ENCODE measurements around the gene GDF10. TPM values are rescaled to one million over a fixed set of nuclear protein-coding genes. Genes with fewer than 3 reads are reported as not detected.

GDF10 gene
- total and polyA plus RNA-seq, 2 of the 8 experiments (the other 6 are each of a cell fraction or from before 2014, with no cell fraction given) = 0.19 to 0.32 TPM

DNA sequence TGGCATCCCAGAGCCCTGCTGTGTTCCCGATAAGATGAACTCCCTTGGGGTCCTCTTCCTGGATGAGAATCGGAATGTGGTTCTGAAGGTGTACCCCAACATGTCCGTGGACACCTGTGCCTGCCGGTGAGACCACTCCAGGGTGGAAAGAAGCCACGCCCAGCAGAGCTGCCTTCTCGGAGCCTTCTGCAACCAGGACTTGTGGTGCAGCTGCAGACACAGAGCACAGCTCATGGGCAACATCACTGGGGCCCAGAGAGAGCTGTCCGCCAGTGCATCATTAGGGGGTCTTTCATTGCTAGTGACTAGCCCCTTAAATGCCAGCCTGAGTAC is 12.6 kb downstream of the GDF10 start:
- no peak overlapping the region for H2BK5ac ChIP-seq (ENCODE audit: low read depth, low read length)
- no peak overlapping the region for H3K23ac ChIP-seq (ENCODE audit: insufficient read length)
- H3K4me3 ChIP-seq (ENCODE audit: extremely low read depth in 1 of 4, insufficient read depth in 2 of 4, low read depth in 3 of 4, low read length in 4 of 4) = no peak overlapping the region
- no peaks in the 10 kb centered on the region for H3K23me2 ChIP-seq (ENCODE audit: low read depth, low read length)
- H3K9me3 ChIP-seq (ENCODE audit: insufficient read depth in 2 of 2, low read depth in 1 of 2, low read length in 1 of 2) = no peaks in the 10 kb centered on the region
- H3K4me1 ChIP-seq (replicated peaks in 1 of 4; ENCODE audit: control insufficient read depth in 3 of 4, insufficient read depth in 4 of 4, low read length in 3 of 4) = peaks cover 0 to 5% (median 0%) of the 10 kb centered on the region in 4 experiments; a peak in 3 of 7 replicates
- H3K4me2 ChIP-seq (ENCODE audit: insufficient read depth in 1 of 2, low read depth in 2 of 2, low read length in 2 of 2) = no peak overlapping the region
- H3K14ac ChIP-seq (ENCODE audit: insufficient read length) = no peak overlapping the region
- H3K79me1 ChIP-seq (ENCODE audit: low read depth, low read length) = no peaks in the 10 kb centered on the region
- H3K9ac ChIP-seq (replicated peaks in 1 of 4; ENCODE audit: extremely low read depth in 1 of 4, low read depth in 3 of 4, low read length in 3 of 4) = no peak overlapping the region
- H3K56ac ChIP-seq (replicated peaks; ENCODE audit: insufficient read length, low read depth, low read length) = no peak overlapping the region
- no peak for FAIRE-seq
- H2AK5ac ChIP-seq (ENCODE audit: low read depth, low read length) = no peak overlapping the region
- H3K27me3 ChIP-seq (replicated peaks in 1 of 4; ENCODE audit: control insufficient read depth in 3 of 4, extremely low read depth in 1 of 4, insufficient read depth in 3 of 4, low read length in 3 of 4) = no peaks in the 10 kb centered on the region
- H2BK120ac ChIP-seq (replicated peaks; ENCODE audit: low read depth, low read length) = no peak overlapping the region
- ChIA-PET CTCF (ENCODE audit: partially characterized antibody) (interaction anchor here (1.1 to 11.8 kb wide), 19 partner anchors 9 to 317 kb away, joined by 3 to 201 read pairs (median 6); partner anchors contain the start of gene GDF10), POLR2A (ENCODE audit: partially characterized antibody) (interaction anchor here (0.6 kb wide), 1 partner anchor 141 kb away, joined by 3 read pairs; no protein-coding TSS in a partner anchor)
- no peak overlapping the region for H4K5ac ChIP-seq (ENCODE audit: insufficient read length, low read depth, low read length)
- H4K8ac ChIP-seq (ENCODE audit: extremely low read depth, insufficient read depth, low read length) = no peak overlapping the region
- no peaks in the 10 kb centered on the region for H4K20me1 ChIP-seq (replicated peaks in 1 of 2; ENCODE audit: control insufficient read depth in 1 of 2, insufficient read depth in 2 of 2, low read length in 2 of 2)
- no peak overlapping the region for H3K4ac ChIP-seq (replicated peaks; ENCODE audit: insufficient read length, low read depth, low read length)
- WGBS, 2 experiments (ENCODE audit: extremely low coverage in 1 of 2, insufficient coverage in 1 of 2, insufficient read length in 1 of 2, insufficient replicate concordance in 2 of 2, low coverage in 1 of 2, low lambda C conversion rate in 2 of 2, missing lambda C conversion rate in 1 of 2) = 87% methylated on average over 7 of the region's 7 CpGs; no CpG with 5 or more reads in 1 of the 2 experiments
- H4K91ac ChIP-seq (replicated peaks; ENCODE audit: insufficient read length, low read length) = no peak overlapping the region
- H2AFZ ChIP-seq (ENCODE audit: low read length) = peak overlapping the region; percentile 99
- no peak overlapping the region for H2BK12ac ChIP-seq (ENCODE audit: low read depth, low read length)
- H3K79me2 ChIP-seq (ENCODE audit: control insufficient read depth in 1 of 2, insufficient read depth in 2 of 2, low read length in 2 of 2) = no peaks in the 10 kb centered on the region
- no peak overlapping the region for H2BK15ac ChIP-seq (ENCODE audit: low read length)
- TF ChIP-seq KDM1A (IDR thresholded peaks at IDR 0.05; ENCODE audit: borderline replicate concordance, low read length) (no peak), JUND (IDR thresholded peaks at IDR 0.05; ENCODE audit: low read length) (no peak)
- TF ChIP-seq, protein P1, sequence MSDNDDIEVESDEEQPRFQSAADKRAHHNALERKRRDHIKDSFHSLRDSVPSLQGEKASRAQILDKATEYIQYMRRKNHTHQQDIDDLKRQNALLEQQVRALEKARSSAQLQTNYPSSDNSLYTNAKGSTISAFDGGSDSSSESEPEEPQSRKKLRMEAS (IDR thresholded peaks at IDR 0.05) = no peak
- no peaks in the 10 kb centered on the region for H3K36me3 ChIP-seq (ENCODE audit: control insufficient read depth in 2 of 4, insufficient read depth in 4 of 4, low read length in 3 of 4)
- no peak for DNase-seq (ENCODE audit: low read depth in 1 of 2, low spot score in 2 of 2)
- H2BK20ac ChIP-seq (ENCODE audit: low read length) = no peak overlapping the region
- no peak overlapping the region for H3K27ac ChIP-seq (ENCODE audit: low read depth, low read length)
- no peak overlapping the region for H3K18ac ChIP-seq (ENCODE audit: extremely low read depth, low read length)
